Measurements from ENCODE around the gene SGCA.
A peak's percentile ranks its signal among the peaks of the same experiment; 100 is the strongest.

The SGCA gene

GRCh38 chr17:50146230-50146926, 19.4 kb upstream of the SGCA start:
- Histone ChIP-seq H3K4me3 (ENCODE audit: low read length) (no peak overlapping the region), H3K36me3 (ENCODE audit: insufficient read depth, low read depth, low read length) (peaks cover 27% of the 10 kb centered on the region), H3K9me3 (ENCODE audit: insufficient read depth, low read depth, low read length) (no peaks in the 10 kb centered on the region), H3K9ac (ENCODE audit: low read depth, low read length) (no peak overlapping the region), H3K27ac (ENCODE audit: low read length) (no peak overlapping the region), H3K27me3 (ENCODE audit: insufficient read depth, low read length) (peaks cover 17% of the 10 kb centered on the region), H3K4me1 (ENCODE audit: insufficient read depth, low read length) (peaks cover 5% of the 10 kb centered on the region; the same call in 1 of the 2 replicates)

- Histone ChIP-seq H3K4me1 (ENCODE audit: insufficient read depth, low read length) (peaks cover 5% of the 10 kb centered on the region; the same call in 1 of the 2 replicates), H3K9ac (ENCODE audit: low read depth, low read length) (no peak overlapping the region), H3K36me3 (ENCODE audit: insufficient read depth, low read depth, low read length) (peaks cover 27% of the 10 kb centered on the region), H3K4me3 (ENCODE audit: low read length) (no peak overlapping the region; the same call in 1 of the 2 replicates), H3K27me3 (ENCODE audit: insufficient read depth, low read length) (peaks cover 17% of the 10 kb centered on the region), H3K9me3 (ENCODE audit: insufficient read depth, low read depth, low read length) (no peaks in the 10 kb centered on the region), H3K27ac (ENCODE audit: low read length) (no peak overlapping the region)
Measured at GRCh38 chr17:50146927-50147665, 18.7 kb upstream of the SGCA start.

- Histone ChIP-seq H3K4me3 (ENCODE audit: low read length) (peak overlapping the region; percentile 56), H3K4me1 (ENCODE audit: insufficient read depth, low read length) (peaks cover 12% of the 10 kb centered on the region; the same call in 1 of the 2 replicates), H3K36me3 (ENCODE audit: insufficient read depth, low read depth, low read length) (peaks cover 20% of the 10 kb centered on the region), H3K27ac (ENCODE audit: low read length) (no peak overlapping the region), H3K27me3 (ENCODE audit: insufficient read depth, low read length) (peaks cover 17% of the 10 kb centered on the region), H3K9me3 (ENCODE audit: insufficient read depth, low read depth, low read length) (no peaks in the 10 kb centered on the region), H3K9ac (ENCODE audit: low read depth, low read length) (no peak overlapping the region)
Measured at GRCh38 chr17:50147841-50148225, 18.0 kb upstream of the SGCA start.

- Histone ChIP-seq H3K4me3 (ENCODE audit: low read length) (peak overlapping the region; percentile 56), H3K4me1 (ENCODE audit: insufficient read depth, low read length) (peaks cover 12% of the 10 kb centered on the region; the same call in 1 of the 2 replicates), H3K27ac (ENCODE audit: low read length) (no peak overlapping the region), H3K27me3 (ENCODE audit: insufficient read depth, low read length) (peaks cover 17% of the 10 kb centered on the region), H3K36me3 (ENCODE audit: insufficient read depth, low read depth, low read length) (peaks cover 16% of the 10 kb centered on the region), H3K9me3 (ENCODE audit: insufficient read depth, low read depth, low read length) (no peaks in the 10 kb centered on the region), H3K9ac (ENCODE audit: low read depth, low read length) (peak overlapping the region; percentile 32; the same call in 1 of the 2 replicates)
Measured at GRCh38 chr17:50148226-50149090, 17.3 kb upstream of the SGCA start.

GRCh38 chr17:50149091-50149416, 16.8 kb upstream of the SGCA start:
- Histone ChIP-seq H3K36me3 (ENCODE audit: insufficient read depth, low read depth, low read length) (peaks cover 11% of the 10 kb centered on the region), H3K9me3 (ENCODE audit: insufficient read depth, low read depth, low read length) (no peaks in the 10 kb centered on the region), H3K4me3 (ENCODE audit: low read length) (peak overlapping the region; percentile 68; the same call in 1 of the 2 replicates), H3K9ac (ENCODE audit: low read depth, low read length) (no peak overlapping the region), H3K27ac (ENCODE audit: low read length) (no peak overlapping the region), H3K4me1 (ENCODE audit: insufficient read depth, low read length) (peaks cover 12% of the 10 kb centered on the region; the same call in 1 of the 2 replicates), H3K27me3 (ENCODE audit: insufficient read depth, low read length) (peaks cover 17% of the 10 kb centered on the region)

- peaks cover 5% of the 10 kb centered on the region for H3K36me3 ChIP-seq (ENCODE audit: insufficient read depth, low read depth, low read length)
- no peak overlapping the region for H3K27ac ChIP-seq (ENCODE audit: low read length)
- no peak overlapping the region for H3K9ac ChIP-seq (ENCODE audit: low read depth, low read length)
- H3K4me3 ChIP-seq (ENCODE audit: low read length) = peak overlapping the region; percentile 68; the same call in 1 of the 2 replicates
- no peaks in the 10 kb centered on the region for H3K9me3 ChIP-seq (ENCODE audit: insufficient read depth, low read depth, low read length)
- peaks cover 12% of the 10 kb centered on the region; the same call in 1 of the 2 replicates for H3K4me1 ChIP-seq (ENCODE audit: insufficient read depth, low read length)
- peaks cover 17% of the 10 kb centered on the region for H3K27me3 ChIP-seq (ENCODE audit: insufficient read depth, low read length)
Measured at GRCh38 chr17:50149417-50150353, 16.1 kb upstream of the SGCA start.

GRCh38 chr17:50150354-50151040, 15.3 kb upstream of the SGCA start, which contains the start of gene PPP1R9B:
Gene PPP1R9B, minus strand, starts transcription at chr17:50150677. Its CDS starts 164 bp downstream, at chr17:50150513.
- Histone ChIP-seq H3K36me3 (ENCODE audit: insufficient read depth, low read depth, low read length) (no peaks in the 10 kb centered on the region), H3K27me3 (ENCODE audit: insufficient read depth, low read length) (peaks cover 17% of the 10 kb centered on the region), H3K9me3 (ENCODE audit: insufficient read depth, low read depth, low read length) (no peaks in the 10 kb centered on the region), H3K9ac (ENCODE audit: low read depth, low read length) (peak within 1 kb of the TSS; percentile 46; the same call in 1 of the 2 replicates), H3K27ac (ENCODE audit: low read length) (no peak within 1 kb of the TSS), H3K4me3 (ENCODE audit: low read length) (peak within 1 kb of the TSS; percentile 68), H3K4me1 (ENCODE audit: insufficient read depth, low read length) (peaks cover 16% of the 10 kb centered on the region; the same call in 1 of the 2 replicates)

- no peak overlapping the region for H3K27ac ChIP-seq (ENCODE audit: low read length)
- peak overlapping the region; percentile 46; the same call in 1 of the 2 replicates for H3K9ac ChIP-seq (ENCODE audit: low read depth, low read length)
- H3K4me1 ChIP-seq (ENCODE audit: insufficient read depth, low read length) = peaks cover 17% of the 10 kb centered on the region; the same call in 1 of the 2 replicates
- H3K9me3 ChIP-seq (ENCODE audit: insufficient read depth, low read depth, low read length) = no peaks in the 10 kb centered on the region
- H3K4me3 ChIP-seq (ENCODE audit: low read length) = peak overlapping the region; percentile 68
- H3K36me3 ChIP-seq (ENCODE audit: insufficient read depth, low read depth, low read length) = no peaks in the 10 kb centered on the region
- H3K27me3 ChIP-seq (ENCODE audit: insufficient read depth, low read length) = peaks cover 17% of the 10 kb centered on the region
Measured at GRCh38 chr17:50151041-50151936, 14.5 kb upstream of the SGCA start.

- Histone ChIP-seq H3K4me3 (ENCODE audit: low read length) (peak overlapping the region; percentile 66), H3K36me3 (ENCODE audit: insufficient read depth, low read depth, low read length) (no peaks in the 10 kb centered on the region), H3K9ac (ENCODE audit: low read depth, low read length) (peak overlapping the region; percentile 73; the same call in 1 of the 2 replicates), H3K27ac (ENCODE audit: low read length) (peak overlapping the region; percentile 96), H3K27me3 (ENCODE audit: insufficient read depth, low read length) (peaks cover 17% of the 10 kb centered on the region), H3K4me1 (ENCODE audit: insufficient read depth, low read length) (peaks cover 17% of the 10 kb centered on the region; the same call in 1 of the 2 replicates), H3K9me3 (ENCODE audit: insufficient read depth, low read depth, low read length) (no peaks in the 10 kb centered on the region)
Measured at GRCh38 chr17:50151937-50152547, 13.8 kb upstream of the SGCA start.

Data from iPS-20b (cell line).